Measurements from ENCODE around the gene UST. TPM values are rescaled to one million over a fixed set of nuclear protein-coding genes. Genes with fewer than 3 reads are reported as not detected.
A peak's percentile ranks its signal among the peaks of the same experiment; 100 is the strongest.

The UST gene
- total RNA-seq, 1 donor from 2014 or later, result 17.1 TPM

DNA sequence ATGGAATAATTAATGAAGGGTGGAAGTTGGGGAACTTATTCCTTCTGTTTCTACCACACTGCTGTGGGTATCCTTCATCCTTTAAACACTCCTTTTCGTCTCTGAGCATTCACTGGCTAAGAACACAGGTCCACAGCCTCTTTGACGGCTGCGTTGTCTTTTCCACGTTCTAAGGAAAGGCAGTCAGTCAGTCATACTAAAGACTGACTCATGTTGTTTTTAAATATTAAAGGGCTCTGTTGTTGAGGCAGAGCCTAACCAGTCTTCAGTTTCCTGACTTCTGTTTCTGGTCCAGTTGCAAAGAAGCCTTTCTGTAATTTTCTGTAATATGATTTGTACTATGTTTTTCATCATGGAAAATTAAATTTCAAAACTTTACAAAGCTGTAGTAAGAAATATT is 48.0 kb downstream of the UST start:
- H3K36me3 Mint-ChIP-seq (ENCODE audit: low read depth), result no peaks in the 10 kb centered on the region
- no peaks in the 10 kb centered on the region for H3K27me3 Mint-ChIP-seq (ENCODE audit: low read depth)
- peaks cover 22% of the 10 kb centered on the region for H3K4me1 Mint-ChIP-seq (ENCODE audit: low read depth)
- H3K27ac Mint-ChIP-seq (ENCODE audit: unreplicated experiment), result no peak overlapping the region
- no peak overlapping the region for H3K4me3 Mint-ChIP-seq (ENCODE audit: unreplicated experiment)
- DNase-seq (ENCODE audit: low spot score), result no peak
- TF ChIP-seq CTCF (IDR thresholded peaks at IDR 0.05), result no peak
- H3K9me3 Mint-ChIP-seq (ENCODE audit: low read depth), result peaks cover 13% of the 10 kb centered on the region

DNA sequence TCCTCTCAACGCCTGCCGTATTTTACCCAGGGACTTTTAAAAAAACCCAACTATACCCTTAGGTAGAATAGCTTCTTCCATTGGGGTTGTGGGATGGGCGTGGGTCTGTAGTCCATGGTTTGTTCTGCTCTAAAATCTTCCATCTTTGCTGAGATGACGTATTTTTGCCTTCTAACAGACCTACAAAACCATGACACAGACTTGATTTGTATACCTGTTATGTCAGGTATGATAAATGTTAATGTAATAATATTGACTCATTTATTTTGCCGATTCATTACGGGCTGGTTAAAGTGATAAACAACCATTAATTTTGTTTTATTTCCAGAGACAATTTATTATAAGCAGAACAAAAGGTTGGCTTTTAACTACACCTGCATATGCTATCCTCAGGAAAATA is 48.7 kb downstream of the UST start:
- no peak for DNase-seq (ENCODE audit: low spot score)
- H3K27ac Mint-ChIP-seq (ENCODE audit: unreplicated experiment), result no peak overlapping the region
- TF ChIP-seq CTCF (IDR thresholded peaks at IDR 0.05), result no peak
- no peaks in the 10 kb centered on the region for H3K36me3 Mint-ChIP-seq (ENCODE audit: low read depth)
- no peak overlapping the region for H3K4me3 Mint-ChIP-seq (ENCODE audit: unreplicated experiment)
- no peaks in the 10 kb centered on the region for H3K27me3 Mint-ChIP-seq (ENCODE audit: low read depth)
- H3K9me3 Mint-ChIP-seq (ENCODE audit: low read depth), result peaks cover 13% of the 10 kb centered on the region
- peaks cover 27% of the 10 kb centered on the region for H3K4me1 Mint-ChIP-seq (ENCODE audit: low read depth)

GRCh38 chr6:148799647-148800046 is 52.8 kb downstream of the UST start:
- no peaks in the 10 kb centered on the region for H3K27me3 Mint-ChIP-seq (ENCODE audit: low read depth)
- peaks cover 28% of the 10 kb centered on the region for H3K4me1 Mint-ChIP-seq (ENCODE audit: low read depth)
- no peaks in the 10 kb centered on the region for H3K36me3 Mint-ChIP-seq (ENCODE audit: low read depth)
- DNase-seq (ENCODE audit: low spot score), result no peak
- no peak for TF ChIP-seq CTCF (IDR thresholded peaks at IDR 0.05)
- H3K27ac Mint-ChIP-seq (ENCODE audit: unreplicated experiment), result no peak overlapping the region
- no peak overlapping the region for H3K4me3 Mint-ChIP-seq (ENCODE audit: unreplicated experiment)
- H3K9me3 Mint-ChIP-seq (ENCODE audit: low read depth), result peaks cover 1% of the 10 kb centered on the region

- H3K4me1 Mint-ChIP-seq (ENCODE audit: low read depth), result peaks cover 22% of the 10 kb centered on the region
- no peaks in the 10 kb centered on the region for H3K27me3 Mint-ChIP-seq (ENCODE audit: low read depth)
- H3K4me3 Mint-ChIP-seq (ENCODE audit: unreplicated experiment), result no peak overlapping the region
- no peak for DNase-seq (ENCODE audit: low spot score)
- TF ChIP-seq CTCF (IDR thresholded peaks at IDR 0.05), result no peak
- no peaks in the 10 kb centered on the region for H3K9me3 Mint-ChIP-seq (ENCODE audit: low read depth)
- H3K27ac Mint-ChIP-seq (ENCODE audit: unreplicated experiment), result peak overlapping the region; percentile 34
- H3K36me3 Mint-ChIP-seq (ENCODE audit: low read depth), result no peaks in the 10 kb centered on the region
Observed at GRCh38 chr6:148800536-148800935, 53.7 kb downstream of the UST start.

- H3K9me3 Mint-ChIP-seq (ENCODE audit: low read depth), result no peaks in the 10 kb centered on the region
- no peak for DNase-seq (ENCODE audit: low spot score)
- no peak overlapping the region for H3K4me3 Mint-ChIP-seq (ENCODE audit: unreplicated experiment)
- H3K36me3 Mint-ChIP-seq (ENCODE audit: low read depth), result no peaks in the 10 kb centered on the region
- no peak overlapping the region for H3K27ac Mint-ChIP-seq (ENCODE audit: unreplicated experiment)
- no peak for TF ChIP-seq CTCF (IDR thresholded peaks at IDR 0.05)
- no peaks in the 10 kb centered on the region for H3K27me3 Mint-ChIP-seq (ENCODE audit: low read depth)
- H3K4me1 Mint-ChIP-seq (ENCODE audit: low read depth), result peaks cover 24% of the 10 kb centered on the region
Observed at GRCh38 chr6:148803979-148804378, 57.1 kb downstream of the UST start.
